ENCODE data around the gene TAGLN. TPM values are rescaled to one million over a fixed set of nuclear protein-coding genes. Genes with fewer than 3 reads are reported as not detected.
"Not testable (repeated sequence)": the region's sequence is repeated elsewhere in the genome, so short reads cannot be mapped to it uniquely, and the experiment has no call there.

The TAGLN gene
- polyA plus RNA-seq, 4 donors, result 133 to 170 (median 142) TPM

GRCh38 chr11:117180661-117181585 lies 18.2 kb upstream of the TAGLN start:
- DNase-seq (ENCODE audit: low read depth in 4 of 4, low spot score in 2 of 4), result no peak

- no peak for DNase-seq (ENCODE audit: low read depth in 4 of 4, low spot score in 2 of 4)
Observed at GRCh38 chr11:117181586-117182550, 17.3 kb upstream of the TAGLN start.

- DNase-seq (ENCODE audit: low read depth in 4 of 4, low spot score in 2 of 4), result no peak
Observed at GRCh38 chr11:117182551-117182935, 16.6 kb upstream of the TAGLN start.

DNA sequence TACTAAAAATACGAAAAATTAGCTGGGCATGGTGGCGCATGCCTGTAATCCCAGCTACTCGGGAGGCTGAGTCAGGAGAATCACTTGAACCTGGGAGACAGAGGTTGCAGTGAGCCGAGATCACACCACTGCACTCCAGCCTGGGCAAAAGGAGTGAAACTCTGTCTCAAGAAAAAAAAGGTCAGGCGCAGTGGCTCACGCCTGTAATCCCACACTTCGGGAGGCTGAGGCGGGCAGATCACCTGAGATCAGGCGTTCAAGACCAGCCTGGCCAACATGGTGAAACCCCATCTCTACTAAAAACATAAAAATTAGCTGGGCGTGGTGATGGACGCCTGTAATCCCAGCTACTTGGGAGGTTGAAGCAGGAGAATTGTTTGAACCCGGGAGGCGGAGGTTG lies 16.0 kb upstream of the TAGLN start:
- DNase-seq (ENCODE audit: low read depth in 4 of 4, low spot score in 2 of 4), result not testable (repeated sequence)

DNA sequence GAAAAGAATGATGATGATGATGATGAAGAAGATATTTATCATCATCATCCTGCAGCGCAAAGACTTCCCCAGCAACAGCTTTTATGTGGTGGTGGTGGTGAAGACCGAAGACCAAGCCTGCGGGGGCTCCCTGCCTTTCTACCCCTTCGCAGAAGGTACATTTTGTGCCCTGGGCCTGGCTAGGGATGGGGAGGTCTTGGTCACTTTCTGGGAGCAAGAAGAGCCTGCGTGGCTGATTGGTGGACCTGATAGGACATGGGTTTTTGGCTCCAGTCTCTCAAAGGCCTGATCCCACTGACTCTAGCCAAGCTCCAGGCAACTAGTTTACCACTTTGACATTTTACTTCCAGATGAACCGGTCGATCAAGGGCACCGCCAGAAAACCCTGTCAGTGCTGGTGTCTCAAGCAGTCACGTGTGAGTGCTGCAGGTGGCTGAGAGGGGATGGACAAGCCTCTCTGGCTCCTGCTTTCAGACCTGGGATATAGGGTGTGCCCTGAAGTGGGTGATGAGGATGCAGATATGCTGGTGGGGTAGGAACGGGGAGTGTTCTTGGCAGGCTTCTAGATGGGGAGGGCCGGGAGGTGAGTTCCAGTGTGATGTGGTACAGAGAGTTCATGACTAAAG lies 15.3 kb upstream of the TAGLN start:
- no peak for DNase-seq (ENCODE audit: low read depth in 4 of 4, low spot score in 2 of 4)

DNA sequence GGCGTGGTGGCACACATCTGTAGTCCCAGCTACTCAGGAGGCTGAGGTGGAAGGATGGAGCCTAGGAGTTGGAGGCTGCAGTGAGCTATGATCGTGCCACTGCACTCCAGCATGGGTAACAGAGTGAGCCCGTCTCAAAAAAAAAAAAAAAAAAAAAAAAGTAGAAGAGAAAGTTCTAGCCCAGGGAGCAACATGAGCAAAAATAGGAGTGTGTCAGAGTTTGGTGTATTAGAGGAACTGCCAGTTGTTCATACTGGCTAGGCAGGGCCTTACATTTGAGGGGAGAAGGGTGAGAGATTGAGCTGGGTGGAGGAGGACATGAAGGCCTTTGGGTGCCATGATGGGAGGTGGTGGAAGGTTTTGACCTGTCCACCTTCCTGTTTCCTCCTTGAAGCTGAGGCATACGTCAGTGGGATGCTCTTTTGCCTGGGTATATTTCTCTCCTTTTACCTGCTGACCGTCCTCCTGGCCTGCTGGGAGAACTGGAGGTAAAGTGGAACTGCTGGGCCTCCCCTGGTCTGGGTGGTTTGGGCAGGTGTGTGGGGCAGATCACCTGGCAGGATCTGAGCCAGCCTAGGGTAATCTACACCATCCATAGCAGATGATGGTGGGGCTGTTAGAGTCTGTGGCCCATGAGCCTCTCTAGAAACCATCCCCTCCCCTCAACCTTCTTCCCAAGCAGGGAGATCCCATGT lies 13.3 kb upstream of the TAGLN start:
- no peak for DNase-seq (ENCODE audit: low read depth in 4 of 4, low spot score in 2 of 4)

- no peak for DNase-seq (ENCODE audit: low read depth in 4 of 4, low spot score in 2 of 4)
Observed at GRCh38 chr11:117186431-117186761, 12.8 kb upstream of the TAGLN start.

- no peak for DNase-seq (ENCODE audit: low read depth in 4 of 4, low spot score in 2 of 4)
Observed at GRCh38 chr11:117187007-117187406, 12.2 kb upstream of the TAGLN start.

DNA sequence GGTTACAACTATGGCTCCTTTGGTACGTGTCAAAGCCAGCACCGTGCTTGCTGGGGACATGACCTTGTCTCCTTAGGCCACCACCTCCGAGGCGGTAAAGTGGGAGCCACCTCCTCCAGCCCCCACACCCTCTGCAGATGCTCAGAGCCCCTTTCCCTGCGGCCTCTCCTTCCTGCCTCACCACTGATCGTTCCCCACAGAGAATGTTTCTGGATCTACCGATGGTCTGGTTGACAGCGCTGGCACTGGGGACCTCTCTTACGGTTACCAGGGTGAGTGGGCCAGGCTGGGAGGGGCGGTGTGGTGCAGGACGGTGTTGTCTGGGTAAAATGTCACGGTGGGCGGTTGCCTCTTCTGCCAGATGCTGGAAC lies 11.8 kb upstream of the TAGLN start:
- DNase-seq (ENCODE audit: low read depth in 4 of 4, low spot score in 2 of 4), result no peak

DNA sequence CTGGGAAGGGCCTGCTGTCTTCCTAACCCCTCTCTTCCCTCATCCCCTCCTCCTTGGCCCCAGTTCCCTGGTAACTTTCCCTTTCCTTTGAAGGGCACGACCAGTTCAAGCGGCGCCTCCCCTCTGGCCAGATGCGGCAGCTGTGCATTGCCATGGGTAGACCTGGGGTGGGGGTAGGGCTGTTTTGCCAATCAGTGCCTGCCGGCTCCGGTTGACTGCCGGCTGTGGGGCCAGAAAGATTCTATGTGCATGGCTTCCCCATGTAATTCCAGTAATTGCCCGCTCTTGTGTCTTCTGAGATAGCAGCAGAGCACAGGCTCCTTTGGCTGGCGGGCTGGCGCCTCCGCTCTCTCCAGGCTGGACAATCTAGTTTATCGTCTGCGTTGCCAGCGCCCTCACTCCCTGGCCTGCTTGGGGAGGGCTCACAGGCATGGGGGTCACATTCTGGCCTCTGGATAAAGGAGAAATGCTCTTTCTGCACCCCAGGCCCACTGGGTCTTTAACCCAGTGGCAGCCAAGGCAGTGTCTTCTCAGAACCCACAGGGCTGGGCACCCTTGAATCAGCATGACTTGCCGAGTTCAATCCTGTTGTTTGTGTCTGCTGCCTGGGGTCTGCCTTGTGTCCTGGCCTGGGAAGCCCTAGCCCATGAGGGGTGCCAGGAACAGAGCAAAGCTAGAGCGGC lies 11.2 kb upstream of the TAGLN start:
- no peak for DNase-seq (ENCODE audit: low read depth in 4 of 4, low spot score in 2 of 4)

DNA sequence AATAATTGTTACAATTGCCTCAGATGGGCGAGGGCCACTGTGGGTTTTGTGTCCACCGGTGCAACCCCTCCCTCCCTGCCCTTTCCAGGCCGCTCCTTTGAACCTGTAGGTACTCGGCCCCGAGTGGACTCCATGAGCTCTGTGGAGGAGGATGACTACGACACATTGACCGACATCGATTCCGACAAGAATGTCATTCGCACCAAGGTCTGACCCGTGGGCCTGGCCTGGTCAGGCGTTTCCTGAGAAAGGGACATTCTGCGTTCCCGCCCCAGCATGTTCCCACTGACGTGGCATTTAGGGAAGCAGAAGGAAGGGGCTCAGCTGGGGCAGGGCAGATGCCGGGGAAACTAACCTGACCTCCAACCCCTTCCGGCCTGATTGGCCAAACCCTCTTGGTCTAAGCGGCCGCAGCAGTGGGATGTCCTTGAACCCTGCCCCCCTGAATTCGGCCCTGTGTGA lies 10.5 kb upstream of the TAGLN start:
- no peak for DNase-seq (ENCODE audit: low read depth in 4 of 4, low spot score in 2 of 4)

- DNase-seq (ENCODE audit: low read depth in 4 of 4, low spot score in 2 of 4), result no peak
Observed at GRCh38 chr11:117189191-117189940, 9.8 kb upstream of the TAGLN start.

- no peak for DNase-seq (ENCODE audit: low read depth in 4 of 4, low spot score in 2 of 4)
Observed at GRCh38 chr11:117189941-117190544, 9.1 kb upstream of the TAGLN start.

DNA sequence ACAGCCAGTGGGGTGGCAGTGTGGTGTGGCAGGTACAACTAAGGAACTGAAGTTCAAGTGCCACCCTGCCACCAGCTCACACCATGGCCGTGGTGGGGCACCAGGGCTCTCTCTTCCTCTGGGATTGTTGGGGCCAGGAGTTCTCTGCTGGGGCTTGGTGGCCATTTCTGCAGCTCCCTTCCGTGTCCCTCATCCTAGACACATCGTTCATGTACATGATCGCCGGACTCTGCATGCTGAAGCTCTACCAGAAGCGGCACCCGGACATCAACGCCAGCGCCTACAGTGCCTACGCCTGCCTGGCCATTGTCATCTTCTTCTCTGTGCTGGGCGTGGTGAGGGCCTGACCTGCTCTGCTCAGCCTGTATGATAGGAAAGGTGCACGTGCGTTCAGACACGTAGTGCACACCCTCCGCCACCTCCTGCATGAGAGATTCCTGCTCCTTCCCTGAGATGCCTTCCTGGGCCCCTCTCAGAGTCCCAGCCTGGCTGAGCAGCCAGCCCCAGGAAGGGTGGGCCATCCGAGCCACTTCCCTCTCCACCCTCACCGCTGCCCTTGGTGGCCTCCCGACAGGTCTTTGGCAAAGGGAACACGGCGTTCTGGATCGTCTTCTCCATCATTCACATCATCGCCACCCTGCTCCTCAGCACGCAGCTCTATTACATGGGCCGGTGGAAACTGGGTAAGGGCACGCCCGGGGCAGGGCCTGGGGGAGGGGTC lies 7.3 kb upstream of the TAGLN start:
- no peak for DNase-seq (ENCODE audit: low read depth in 4 of 4, low spot score in 2 of 4)

GRCh38 chr11:117192401-117192875 lies 6.7 kb upstream of the TAGLN start:
- no peak for DNase-seq (ENCODE audit: low read depth in 4 of 4, low spot score in 2 of 4)

DNA sequence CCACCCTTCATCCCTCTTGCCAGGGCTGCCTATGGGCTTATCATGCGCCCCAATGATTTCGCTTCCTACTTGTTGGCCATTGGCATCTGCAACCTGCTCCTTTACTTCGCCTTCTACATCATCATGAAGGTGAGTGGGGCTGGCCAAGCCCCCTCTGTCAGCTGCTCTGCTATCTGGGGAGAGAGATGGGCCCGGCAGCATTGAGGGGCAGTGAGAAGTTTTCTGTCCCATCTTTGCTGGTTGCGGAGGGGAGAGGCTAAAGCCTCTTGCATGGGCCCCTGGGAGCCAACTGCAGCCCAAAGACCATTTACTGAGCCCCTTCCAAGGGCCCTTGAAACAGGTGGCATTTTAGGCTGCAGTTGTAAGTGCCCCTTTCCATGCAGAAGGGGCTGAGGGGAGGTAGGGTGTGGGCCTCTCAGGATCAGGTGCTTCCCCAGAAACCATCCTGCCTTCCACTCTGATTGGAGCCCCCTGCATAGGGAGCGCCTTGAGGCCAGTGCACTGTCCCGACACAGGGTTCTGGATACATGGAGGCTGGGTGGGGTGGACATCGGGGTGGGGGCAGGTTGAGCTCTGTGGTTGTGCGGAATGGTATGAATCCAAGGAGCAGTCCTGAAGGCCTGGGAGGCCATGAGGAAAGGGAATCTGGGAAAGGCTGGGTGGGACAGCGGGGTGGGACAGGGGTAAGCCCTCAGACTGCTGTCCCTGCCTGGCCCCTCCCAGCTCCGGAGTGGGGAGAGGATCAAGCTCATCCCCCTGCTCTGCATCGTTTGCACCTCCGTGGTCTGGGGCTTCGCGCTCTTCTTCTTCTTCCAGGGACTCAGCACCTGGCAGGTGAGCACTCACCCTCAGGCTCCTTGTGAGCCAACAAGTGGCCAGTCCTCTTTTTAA lies 5.8 kb upstream of the TAGLN start:
- no peak for DNase-seq (ENCODE audit: low read depth in 4 of 4, low spot score in 2 of 4)

DNA sequence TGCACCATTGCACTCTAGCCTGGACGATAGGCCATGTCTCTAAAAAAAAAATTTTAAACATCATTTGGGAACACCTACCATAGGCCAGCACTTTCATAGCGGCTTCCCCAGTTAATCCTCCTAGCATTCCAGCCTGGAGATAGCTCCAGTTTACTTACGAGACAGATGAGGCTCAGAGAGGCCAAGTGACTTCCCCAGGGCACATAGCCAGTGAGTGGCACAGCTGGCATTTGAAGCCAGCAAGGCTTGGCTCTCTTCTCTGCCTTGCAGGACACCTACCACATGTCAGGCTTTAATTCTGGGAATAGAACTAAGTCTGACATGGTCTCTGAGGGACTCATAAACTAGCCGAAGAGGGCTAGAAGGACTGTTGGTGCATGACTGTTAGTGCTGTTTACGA lies 4.9 kb upstream of the TAGLN start:
- no peak for DNase-seq (ENCODE audit: low read depth in 4 of 4, low spot score in 2 of 4)
